H1 (cell line): ENCODE results near the gene MAPK8IP3. TPM values are rescaled to one million over a fixed set of nuclear protein-coding genes. Genes with fewer than 3 reads are reported as not detected.
A peak's percentile ranks its signal among the peaks of the same experiment; 100 is the strongest.

Experiments used
- MAFK ChIP-seq: IDR thresholded peaks from 2 replicates; pipeline ENCODE4 v1.6.1; 2012; ENCODE audit warnings: low read depth, mild to moderate bottlenecking, improper control_type of control experiment, low read length
- SIN3A ChIP-seq, 2 experiments: IDR thresholded peaks in 1 of 2; conservative IDR thresholded peaks in 1 of 2; 2 replicates each; pipeline ENCODE4 v1.6.1; 2011 to 2012; ENCODE audit warnings: low read length in 2 of 2, improper control_type of control experiment in 1 of 2, low read depth in 1 of 2, mild to moderate bottlenecking in 1 of 2
- SUZ12 ChIP-seq: fragments of 200-600 bp; sonication (generic); IDR thresholded peaks from 2 replicates; pipeline ENCODE4 v1.6.1; 2012; ENCODE audit warnings: mild to moderate bottlenecking, inconsistent platforms, low read length, moderate library complexity, mixed read lengths
- TAF1 ChIP-seq: IDR thresholded peaks from 2 replicates; pipeline ENCODE4 v1.6.1; 2011; ENCODE audit warnings: mild to moderate bottlenecking, low read depth, low read length
- TBP ChIP-seq: IDR thresholded peaks from 2 replicates; pipeline ENCODE4 v1.6.1; 2011; ENCODE audit warnings: low read depth, low read length, improper control_type of control experiment
- polyA plus RNA-seq, 7 experiments: library from polyadenylated mRNA; depleted of rRNA in 3 of 7; stranded (reverse) in 5 of 7; unstranded in 2 of 7; fragments of >200 nt in 5 of 7; fragments of 200-250 nt in 2 of 7; gene quantifications; 1 replicate in 5 of 7; 2 replicates in 1 of 7; 4 replicates in 1 of 7; pipeline versions ENCODE4 v1.2.1 to v1.2.3, GENCODE V29; 2011 to 2013; ENCODE audit warnings: missing spikeins in 2 of 7, mixed read lengths in 2 of 7
- total RNA-seq: library from RNA; stranded (reverse); fragmentation: NEBNext Ultra II Directional; extraction: Animal tissue kit (Norgen Biotek cat#: 25700); gene quantifications from 2 replicates; pipeline ENCODE4 v1.2.1, GENCODE V29; 2021
- TF ChIP-seq, protein P1 (sequence below), 3 experiments: IDR thresholded peaks; 1 replicate in 2 of 3; 2 replicates in 1 of 3; pipeline versions ENCODE4 v1.5.1 to v1.6.1; 2011; ENCODE audit warnings: low read length in 3 of 3, mild to moderate bottlenecking in 3 of 3, inconsistent platforms in 2 of 3, low read depth in 1 of 3, moderate library complexity in 1 of 3; ENCODE audit not compliant: insufficient read depth in 1 of 3; ENCODE audit errors: control extremely low read depth in 1 of 3
- TF ChIP-seq, protein P2 (sequence below): fragments of 300-600 bp; sonication (generic); IDR thresholded peaks from 2 replicates; pipeline ENCODE4 v1.7.1; 2012; ENCODE audit warnings: low read length, moderate library complexity, mild to moderate bottlenecking, inconsistent platforms; ENCODE audit not compliant: insufficient replicate concordance

Gene MAPK8IP3
- total and polyA plus RNA-seq, 2 of the 8 experiments (the other 6 are each of a cell fraction or from before 2014, with no cell fraction given), result 16.9 to 43.4 TPM

DNA sequence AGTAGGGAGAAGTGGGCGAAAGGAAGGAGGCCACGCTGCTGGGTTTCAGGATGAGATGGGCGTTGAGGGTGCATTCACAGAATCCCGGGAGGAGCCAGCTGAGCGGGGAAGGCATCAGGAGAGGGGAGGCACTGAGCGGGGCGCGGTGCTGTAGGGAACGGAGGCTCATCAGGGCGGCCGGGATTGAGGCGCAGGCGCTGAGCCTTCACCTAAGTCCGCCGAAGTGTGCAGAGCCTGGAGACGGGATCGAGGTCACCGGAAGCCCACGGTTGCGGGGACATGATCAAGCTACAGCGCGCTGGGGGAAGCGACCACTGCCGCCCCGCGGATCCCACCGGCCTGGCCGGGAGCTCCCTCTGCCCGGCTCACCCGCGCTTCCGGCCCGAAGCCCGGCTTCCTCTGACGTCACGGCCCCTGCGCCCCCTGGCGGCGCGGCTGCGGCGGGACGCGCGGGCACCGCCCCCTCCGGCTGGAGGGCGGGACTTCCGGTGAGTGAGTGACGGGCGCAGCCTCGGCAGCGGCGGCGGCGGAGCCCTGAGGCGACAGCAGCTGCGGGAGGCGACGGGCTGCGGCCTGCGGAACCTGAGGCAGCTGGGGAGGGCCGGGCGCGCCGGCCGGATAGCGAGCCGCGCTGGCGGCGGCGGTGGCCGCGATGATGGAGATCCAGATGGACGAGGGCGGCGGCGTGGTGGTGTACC, at the start of gene MAPK8IP3 (continued):
- TF ChIP-seq, protein P1, sequence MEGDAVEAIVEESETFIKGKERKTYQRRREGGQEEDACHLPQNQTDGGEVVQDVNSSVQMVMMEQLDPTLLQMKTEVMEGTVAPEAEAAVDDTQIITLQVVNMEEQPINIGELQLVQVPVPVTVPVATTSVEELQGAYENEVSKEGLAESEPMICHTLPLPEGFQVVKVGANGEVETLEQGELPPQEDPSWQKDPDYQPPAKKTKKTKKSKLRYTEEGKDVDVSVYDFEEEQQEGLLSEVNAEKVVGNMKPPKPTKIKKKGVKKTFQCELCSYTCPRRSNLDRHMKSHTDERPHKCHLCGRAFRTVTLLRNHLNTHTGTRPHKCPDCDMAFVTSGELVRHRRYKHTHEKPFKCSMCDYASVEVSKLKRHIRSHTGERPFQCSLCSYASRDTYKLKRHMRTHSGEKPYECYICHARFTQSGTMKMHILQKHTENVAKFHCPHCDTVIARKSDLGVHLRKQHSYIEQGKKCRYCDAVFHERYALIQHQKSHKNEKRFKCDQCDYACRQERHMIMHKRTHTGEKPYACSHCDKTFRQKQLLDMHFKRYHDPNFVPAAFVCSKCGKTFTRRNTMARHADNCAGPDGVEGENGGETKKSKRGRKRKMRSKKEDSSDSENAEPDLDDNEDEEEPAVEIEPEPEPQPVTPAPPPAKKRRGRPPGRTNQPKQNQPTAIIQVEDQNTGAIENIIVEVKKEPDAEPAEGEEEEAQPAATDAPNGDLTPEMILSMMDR (IDR thresholded peaks at IDR 0.05; ENCODE audit: control extremely low read depth in 1 of 3, insufficient read depth in 1 of 3, low read depth in 1 of 3, low read length in 3 of 3), result peak; percentile 83 to 96 (median 92)
- TF ChIP-seq, protein P2, sequence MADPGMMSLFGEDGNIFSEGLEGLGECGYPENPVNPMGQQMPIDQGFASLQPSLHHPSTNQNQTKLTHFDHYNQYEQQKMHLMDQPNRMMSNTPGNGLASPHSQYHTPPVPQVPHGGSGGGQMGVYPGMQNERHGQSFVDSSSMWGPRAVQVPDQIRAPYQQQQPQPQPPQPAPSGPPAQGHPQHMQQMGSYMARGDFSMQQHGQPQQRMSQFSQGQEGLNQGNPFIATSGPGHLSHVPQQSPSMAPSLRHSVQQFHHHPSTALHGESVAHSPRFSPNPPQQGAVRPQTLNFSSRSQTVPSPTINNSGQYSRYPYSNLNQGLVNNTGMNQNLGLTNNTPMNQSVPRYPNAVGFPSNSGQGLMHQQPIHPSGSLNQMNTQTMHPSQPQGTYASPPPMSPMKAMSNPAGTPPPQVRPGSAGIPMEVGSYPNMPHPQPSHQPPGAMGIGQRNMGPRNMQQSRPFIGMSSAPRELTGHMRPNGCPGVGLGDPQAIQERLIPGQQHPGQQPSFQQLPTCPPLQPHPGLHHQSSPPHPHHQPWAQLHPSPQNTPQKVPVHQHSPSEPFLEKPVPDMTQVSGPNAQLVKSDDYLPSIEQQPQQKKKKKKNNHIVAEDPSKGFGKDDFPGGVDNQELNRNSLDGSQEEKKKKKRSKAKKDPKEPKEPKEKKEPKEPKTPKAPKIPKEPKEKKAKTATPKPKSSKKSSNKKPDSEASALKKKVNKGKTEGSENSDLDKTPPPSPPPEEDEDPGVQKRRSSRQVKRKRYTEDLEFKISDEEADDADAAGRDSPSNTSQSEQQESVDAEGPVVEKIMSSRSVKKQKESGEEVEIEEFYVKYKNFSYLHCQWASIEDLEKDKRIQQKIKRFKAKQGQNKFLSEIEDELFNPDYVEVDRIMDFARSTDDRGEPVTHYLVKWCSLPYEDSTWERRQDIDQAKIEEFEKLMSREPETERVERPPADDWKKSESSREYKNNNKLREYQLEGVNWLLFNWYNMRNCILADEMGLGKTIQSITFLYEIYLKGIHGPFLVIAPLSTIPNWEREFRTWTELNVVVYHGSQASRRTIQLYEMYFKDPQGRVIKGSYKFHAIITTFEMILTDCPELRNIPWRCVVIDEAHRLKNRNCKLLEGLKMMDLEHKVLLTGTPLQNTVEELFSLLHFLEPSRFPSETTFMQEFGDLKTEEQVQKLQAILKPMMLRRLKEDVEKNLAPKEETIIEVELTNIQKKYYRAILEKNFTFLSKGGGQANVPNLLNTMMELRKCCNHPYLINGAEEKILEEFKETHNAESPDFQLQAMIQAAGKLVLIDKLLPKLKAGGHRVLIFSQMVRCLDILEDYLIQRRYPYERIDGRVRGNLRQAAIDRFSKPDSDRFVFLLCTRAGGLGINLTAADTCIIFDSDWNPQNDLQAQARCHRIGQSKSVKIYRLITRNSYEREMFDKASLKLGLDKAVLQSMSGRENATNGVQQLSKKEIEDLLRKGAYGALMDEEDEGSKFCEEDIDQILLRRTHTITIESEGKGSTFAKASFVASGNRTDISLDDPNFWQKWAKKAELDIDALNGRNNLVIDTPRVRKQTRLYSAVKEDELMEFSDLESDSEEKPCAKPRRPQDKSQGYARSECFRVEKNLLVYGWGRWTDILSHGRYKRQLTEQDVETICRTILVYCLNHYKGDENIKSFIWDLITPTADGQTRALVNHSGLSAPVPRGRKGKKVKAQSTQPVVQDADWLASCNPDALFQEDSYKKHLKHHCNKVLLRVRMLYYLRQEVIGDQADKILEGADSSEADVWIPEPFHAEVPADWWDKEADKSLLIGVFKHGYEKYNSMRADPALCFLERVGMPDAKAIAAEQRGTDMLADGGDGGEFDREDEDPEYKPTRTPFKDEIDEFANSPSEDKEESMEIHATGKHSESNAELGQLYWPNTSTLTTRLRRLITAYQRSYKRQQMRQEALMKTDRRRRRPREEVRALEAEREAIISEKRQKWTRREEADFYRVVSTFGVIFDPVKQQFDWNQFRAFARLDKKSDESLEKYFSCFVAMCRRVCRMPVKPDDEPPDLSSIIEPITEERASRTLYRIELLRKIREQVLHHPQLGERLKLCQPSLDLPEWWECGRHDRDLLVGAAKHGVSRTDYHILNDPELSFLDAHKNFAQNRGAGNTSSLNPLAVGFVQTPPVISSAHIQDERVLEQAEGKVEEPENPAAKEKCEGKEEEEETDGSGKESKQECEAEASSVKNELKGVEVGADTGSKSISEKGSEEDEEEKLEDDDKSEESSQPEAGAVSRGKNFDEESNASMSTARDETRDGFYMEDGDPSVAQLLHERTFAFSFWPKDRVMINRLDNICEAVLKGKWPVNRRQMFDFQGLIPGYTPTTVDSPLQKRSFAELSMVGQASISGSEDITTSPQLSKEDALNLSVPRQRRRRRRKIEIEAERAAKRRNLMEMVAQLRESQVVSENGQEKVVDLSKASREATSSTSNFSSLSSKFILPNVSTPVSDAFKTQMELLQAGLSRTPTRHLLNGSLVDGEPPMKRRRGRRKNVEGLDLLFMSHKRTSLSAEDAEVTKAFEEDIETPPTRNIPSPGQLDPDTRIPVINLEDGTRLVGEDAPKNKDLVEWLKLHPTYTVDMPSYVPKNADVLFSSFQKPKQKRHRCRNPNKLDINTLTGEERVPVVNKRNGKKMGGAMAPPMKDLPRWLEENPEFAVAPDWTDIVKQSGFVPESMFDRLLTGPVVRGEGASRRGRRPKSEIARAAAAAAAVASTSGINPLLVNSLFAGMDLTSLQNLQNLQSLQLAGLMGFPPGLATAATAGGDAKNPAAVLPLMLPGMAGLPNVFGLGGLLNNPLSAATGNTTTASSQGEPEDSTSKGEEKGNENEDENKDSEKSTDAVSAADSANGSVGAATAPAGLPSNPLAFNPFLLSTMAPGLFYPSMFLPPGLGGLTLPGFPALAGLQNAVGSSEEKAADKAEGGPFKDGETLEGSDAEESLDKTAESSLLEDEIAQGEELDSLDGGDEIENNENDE, result no peak
- peak; percentile 83 for TF ChIP-seq TAF1
- TF ChIP-seq SUZ12, result no peak
- no peak for TF ChIP-seq MAFK
- peak in 1 of 2 experiments; percentile 92; a peak in 2 of 4 replicates for TF ChIP-seq SIN3A (conservative IDR thresholded peaks at IDR 0.05 in 1 of 2, IDR thresholded peaks at IDR 0.05 in 1 of 2; ENCODE audit: low read depth in 1 of 2, low read length in 2 of 2)
- TF ChIP-seq TBP, result peak; percentile 53; the same call in 1 of the 2 replicates
